ENCODE data around the gene TMPRSS2.

TMPRSS2 gene

GRCh38 chr21:41449613-41450012 lies 58.3 kb downstream of the TMPRSS2 start:
- DNase-seq (ENCODE audit: low spot score): no peak

GRCh38 chr21:41447356-41447755 lies 60.6 kb downstream of the TMPRSS2 start:
- no peak for DNase-seq (ENCODE audit: low spot score)

GRCh38 chr21:41446586-41446985 lies 61.4 kb downstream of the TMPRSS2 start:
- no peak for DNase-seq (ENCODE audit: low spot score)

- DNase-seq (ENCODE audit: low spot score): no peak
These were observed 62.5 kb downstream of the TMPRSS2 start for GRCh38 chr21:41445465-41445862.

GRCh38 chr21:41444703-41445464 lies 63.1 kb downstream of the TMPRSS2 start:
- DNase-seq (ENCODE audit: low spot score): no peak

GRCh38 chr21:41443562-41443961 lies 64.4 kb downstream of the TMPRSS2 start:
- DNase-seq (ENCODE audit: low spot score): no peak

GRCh38 chr21:41442481-41443186 lies 65.3 kb downstream of the TMPRSS2 start:
- DNase-seq (ENCODE audit: low spot score): no peak

GRCh38 chr21:41441546-41441945 lies 66.4 kb downstream of the TMPRSS2 start:
- DNase-seq (ENCODE audit: low spot score): no peak

- DNase-seq (ENCODE audit: low spot score): no peak
These were observed 68.7 kb downstream of the TMPRSS2 start for GRCh38 chr21:41439248-41439647.

- no peak for DNase-seq (ENCODE audit: low spot score)
These were observed 69.4 kb downstream of the TMPRSS2 start for GRCh38 chr21:41438425-41439113.

GRCh38 chr21:41437729-41438128 lies 70.2 kb downstream of the TMPRSS2 start:
- DNase-seq (ENCODE audit: low spot score): no peak

GRCh38 chr21:41435706-41436105 lies 72.3 kb downstream of the TMPRSS2 start:
- no peak for DNase-seq (ENCODE audit: low spot score)

GRCh38 chr21:41433566-41433965 lies 74.4 kb downstream of the TMPRSS2 start:
- DNase-seq (ENCODE audit: low spot score): no peak

GRCh38 chr21:41432562-41433460 lies 75.1 kb downstream of the TMPRSS2 start:
- no peak for DNase-seq (ENCODE audit: low spot score)

GRCh38 chr21:41431788-41432548 lies 76.0 kb downstream of the TMPRSS2 start:
- DNase-seq (ENCODE audit: low spot score): no peak

- DNase-seq (ENCODE audit: low spot score): no peak
These were observed 78.0 kb downstream of the TMPRSS2 start for GRCh38 chr21:41429925-41430491.

GRCh38 chr21:41429305-41429704 lies 78.7 kb downstream of the TMPRSS2 start:
- DNase-seq (ENCODE audit: low spot score): no peak

- no peak for DNase-seq (ENCODE audit: low spot score)
These were observed 79.1 kb downstream of the TMPRSS2 start for GRCh38 chr21:41428847-41429246.

GRCh38 chr21:41428311-41428710 lies 79.6 kb downstream of the TMPRSS2 start:
- no peak for DNase-seq (ENCODE audit: low spot score)

GRCh38 chr21:41427556-41427955 lies 80.4 kb downstream of the TMPRSS2 start:
- no peak for DNase-seq (ENCODE audit: low spot score)
